OCI-LY3 (cell line): ENCODE results near the gene SYNGR4.
"Not testable (repeated sequence)": the region's sequence is repeated elsewhere in the genome, so short reads cannot be mapped to it uniquely, and the experiment has no call there.

Source experiments
- H2AFZ ChIP-seq: fragments of 200-600, 300-600 bp; shearing (Covaris generic); 2 replicates; pipeline ENCODE4 v1.6.0; 2014; ENCODE audit warnings: antibody characterized with exemption, low read depth, low read length
- H3K27ac ChIP-seq: fragments of 200-600, 300-600 bp; sonication (generic); 2 replicates; pipeline ENCODE4 v1.5.1; 2014; ENCODE audit warnings: mild to moderate bottlenecking, low read length, moderate library complexity, mixed read lengths
- H3K27me3 ChIP-seq: fragments of 200-600, 300-600 bp; sonication (generic); 2 replicates; pipeline ENCODE4 v1.6.1; 2014; ENCODE audit warnings: low read depth, low read length, mixed read lengths
- H3K36me3 ChIP-seq: fragments of 200-600, 300-600 bp; sonication (generic); replicated peaks from 2 replicates; pipeline ENCODE3; 2014; ENCODE audit warnings: low read depth, low read length, mixed read lengths
- H3K4me1 ChIP-seq: fragments of 300-600, 200-600 bp; sonication (generic); 2 replicates; pipeline ENCODE4 v1.6.1; 2014; ENCODE audit warnings: low read length, mixed read lengths
- H3K4me2 ChIP-seq: fragments of 200-600, 300-600 bp; sonication (generic); 2 replicates; pipeline ENCODE4 v1.6.1; 2014; ENCODE audit warnings: low read length, mixed read lengths
- H3K4me3 ChIP-seq: fragments of 300-600, 200-600 bp; sonication (generic); 2 replicates; pipeline ENCODE4 v1.5.1; 2014; ENCODE audit warnings: antibody characterized with exemption, mild to moderate bottlenecking, low read length, moderate library complexity
- H3K79me2 ChIP-seq: fragments of 300-600, 200-600 bp; shearing (Covaris generic); 2 replicates; pipeline ENCODE4 v1.6.1; 2014; ENCODE audit warnings: mild to moderate bottlenecking, low read length, mixed read lengths
- H3K9ac ChIP-seq: fragments of 300-600, 200-600 bp; shearing (Covaris generic); 2 replicates; pipeline ENCODE4 v1.6.0; 2014; ENCODE audit warnings: mild to moderate bottlenecking, low read length, moderate library complexity
- H3K9me3 ChIP-seq: fragments of 200-600, 300-600 bp; shearing (Covaris generic); 2 replicates; pipeline ENCODE4 v1.6.1; 2014; ENCODE audit warnings: low read length, mixed read lengths; ENCODE audit not compliant: insufficient read depth
- H4K20me1 ChIP-seq: fragments of 200-600, 300-600 bp; sonication (generic); 2 replicates; pipeline ENCODE4 v1.6.1; 2016; ENCODE audit warnings: low read length, mixed read lengths; ENCODE audit not compliant: insufficient read depth
- CTCF ChIP-seq: fragments of 200-600, 300-600 bp; sonication (generic); IDR thresholded peaks from 2 replicates; pipeline ENCODE4 v1.5.1; 2014; ENCODE audit warnings: antibody characterized with exemption, low read length, low read depth
- EZH2phosphoT487 ChIP-seq: fragments of 200-600 bp; shearing (Covaris generic); IDR thresholded peaks from 2 replicates; pipeline ENCODE4 v1.6.1; 2018; ENCODE audit warnings: antibody characterized with exemption, mixed run types, low read depth

The SYNGR4 gene

GRCh38 chr19:48367855-48368254 is 3.7 kb downstream of the SYNGR4 start:
- H3K4me3 ChIP-seq: no peak overlapping the region
- H3K4me2 ChIP-seq: no peak overlapping the region
- no peak overlapping the region for H3K27ac ChIP-seq
- H4K20me1 ChIP-seq: no peaks in the 10 kb centered on the region
- TF ChIP-seq EZH2phosphoT487 (no peak), CTCF (no peak)
- no peaks in the 10 kb centered on the region for H3K79me2 ChIP-seq
- no peaks in the 10 kb centered on the region for H3K36me3 ChIP-seq
- no peaks in the 10 kb centered on the region for H3K27me3 ChIP-seq
- H3K4me1 ChIP-seq: peaks cover 9% of the 10 kb centered on the region
- H3K9me3 ChIP-seq: no peaks in the 10 kb centered on the region
- no peak overlapping the region for H2AFZ ChIP-seq
- H3K9ac ChIP-seq: no peak overlapping the region

- H3K27ac ChIP-seq: no peak overlapping the region
- H3K9ac ChIP-seq: no peak overlapping the region
- H4K20me1 ChIP-seq: no peaks in the 10 kb centered on the region
- no peak overlapping the region for H3K4me2 ChIP-seq
- H3K4me3 ChIP-seq: no peak overlapping the region
- no peak for TF ChIP-seq EZH2phosphoT487
- no peak for TF ChIP-seq CTCF
- H3K36me3 ChIP-seq: no peaks in the 10 kb centered on the region
- no peaks in the 10 kb centered on the region for H3K9me3 ChIP-seq
- no peak overlapping the region for H2AFZ ChIP-seq
- H3K27me3 ChIP-seq: no peaks in the 10 kb centered on the region
- H3K4me1 ChIP-seq: peaks cover 8% of the 10 kb centered on the region
- H3K79me2 ChIP-seq: no peaks in the 10 kb centered on the region
Observed at GRCh38 chr19:48368936-48369335, 4.8 kb downstream of the SYNGR4 start.

GRCh38 chr19:48370955-48371354 is 6.8 kb downstream of the SYNGR4 start:
- Histone ChIP-seq H3K36me3 (no peaks in the 10 kb centered on the region), H3K4me3 (no peak overlapping the region), H2AFZ (no peak overlapping the region), H3K4me1 (no peaks in the 10 kb centered on the region), H3K4me2 (no peak overlapping the region), H3K27me3 (no peaks in the 10 kb centered on the region), H3K9ac (no peak overlapping the region), H3K27ac (no peak overlapping the region), H3K79me2 (no peaks in the 10 kb centered on the region), H3K9me3 (no peaks in the 10 kb centered on the region), H4K20me1 (no peaks in the 10 kb centered on the region)
- no peak for TF ChIP-seq CTCF
- TF ChIP-seq EZH2phosphoT487: no peak

- Histone ChIP-seq H3K27me3 (no peaks in the 10 kb centered on the region), H3K4me3 (no peak overlapping the region), H3K79me2 (no peaks in the 10 kb centered on the region), H3K4me2 (no peak overlapping the region), H4K20me1 (no peaks in the 10 kb centered on the region), H2AFZ (no peak overlapping the region), H3K4me1 (no peaks in the 10 kb centered on the region), H3K9ac (no peak overlapping the region), H3K9me3 (no peaks in the 10 kb centered on the region), H3K36me3 (no peaks in the 10 kb centered on the region), H3K27ac (no peak overlapping the region)
- TF ChIP-seq EZH2phosphoT487: no peak
- no peak for TF ChIP-seq CTCF
Observed at GRCh38 chr19:48371367-48371766, 7.2 kb downstream of the SYNGR4 start.

GRCh38 chr19:48371771-48372170 is 7.6 kb downstream of the SYNGR4 start:
- not testable (repeated sequence) for H3K27me3 ChIP-seq, H3K4me1 ChIP-seq, H2AFZ ChIP-seq, H3K9ac ChIP-seq, H3K27ac ChIP-seq, H3K79me2 ChIP-seq, H3K36me3 ChIP-seq, H3K4me3 ChIP-seq, H3K4me2 ChIP-seq, H3K9me3 ChIP-seq, H4K20me1 ChIP-seq
